ENCODE measurements around the gene PLXNB2. TPM values are rescaled to one million over a fixed set of nuclear protein-coding genes. Genes with fewer than 3 reads are reported as not detected.

PLXNB2 gene
- total RNA-seq, 1 experiment from 2014 or later = 42.4 TPM

- no peak for DNase-seq (ENCODE audit: low read depth)
Measured at GRCh38 chr22:50266994-50267393, 40.5 kb downstream of the PLXNB2 start.

- DNase-seq (ENCODE audit: low read depth) = no peak
Measured at GRCh38 chr22:50264946-50265669, 42.3 kb downstream of the PLXNB2 start.

- no peak for DNase-seq (ENCODE audit: low read depth)
Measured at GRCh38 chr22:50264104-50264745, 43.2 kb downstream of the PLXNB2 start.

- no peak for DNase-seq (ENCODE audit: low read depth)
Measured at GRCh38 chr22:50262973-50263617, 44.4 kb downstream of the PLXNB2 start.

GRCh38 chr22:50262460-50262911 lies 45.0 kb downstream of the PLXNB2 start:
- peak; percentile 62 for DNase-seq (ENCODE audit: low read depth)

GRCh38 chr22:50261615-50262459 lies 45.6 kb downstream of the PLXNB2 start, which contains the start of gene MAPK12:
Gene MAPK12, minus strand, starts transcription at chr22:50261683. Its CDS starts 174 bp downstream, at chr22:50261509.
- peak; percentile 46 for DNase-seq (ENCODE audit: low read depth)

- DNase-seq (ENCODE audit: low read depth) = peak; percentile 76
Measured at GRCh38 chr22:50260801-50261614, 46.4 kb downstream of the PLXNB2 start.

- DNase-seq (ENCODE audit: low read depth) = no peak
Measured at GRCh38 chr22:50260434-50260800, 47.0 kb downstream of the PLXNB2 start.

GRCh38 chr22:50259302-50259701 lies 48.1 kb downstream of the PLXNB2 start:
- no peak for DNase-seq (ENCODE audit: low read depth)

GRCh38 chr22:50258361-50259292 lies 48.8 kb downstream of the PLXNB2 start:
- DNase-seq (ENCODE audit: low read depth) = no peak

GRCh38 chr22:50257451-50258360 lies 49.7 kb downstream of the PLXNB2 start:
- DNase-seq (ENCODE audit: low read depth) = no peak

- no peak for DNase-seq (ENCODE audit: low read depth)
Measured at GRCh38 chr22:50257041-50257440, 50.4 kb downstream of the PLXNB2 start.

GRCh38 chr22:50256258-50256862 lies 51.1 kb downstream of the PLXNB2 start:
- no peak for DNase-seq (ENCODE audit: low read depth)

GRCh38 chr22:50255607-50256006 lies 51.8 kb downstream of the PLXNB2 start:
- DNase-seq (ENCODE audit: low read depth) = no peak

GRCh38 chr22:50255099-50255498 lies 52.3 kb downstream of the PLXNB2 start:
- DNase-seq (ENCODE audit: low read depth) = no peak

GRCh38 chr22:50253941-50254340 lies 53.5 kb downstream of the PLXNB2 start:
- no peak for DNase-seq (ENCODE audit: low read depth)

- no peak for DNase-seq (ENCODE audit: low read depth)
Measured at GRCh38 chr22:50253046-50253915, 54.2 kb downstream of the PLXNB2 start.
